ENCODE measurements around the gene RAN. TPM values are rescaled to one million over a fixed set of nuclear protein-coding genes. Genes with fewer than 3 reads are reported as not detected.

RAN gene
- total and polyA plus RNA-seq, 9 of the 15 experiments (the other 6 are each of a cell fraction or from before 2014, with no cell fraction given), result 1,687 to 3,820 (median 2,300) TPM

- in situ Hi-C loops (cut with MboI), result no loop called here
- TF ChIP-seq BACH1 (tag; IDR thresholded peaks at IDR 0.05) (no peak), SMARCC2 (IDR thresholded peaks at IDR 0.05; ENCODE audit: low read depth) (no peak), PTBP1 (IDR thresholded peaks at IDR 0.05; ENCODE audit: low read depth, low read length) (no peak), MTA1 (IDR thresholded peaks at IDR 0.05; ENCODE audit: borderline replicate concordance) (no peak), ZFX (CRISPR knock-in tag; IDR thresholded peaks at IDR 0.05) (0 out of 2 replicates have a peak, but pooled peaks have one; percentile 18), ZNF77 (CRISPR knock-in tag; IDR thresholded peaks at IDR 0.05) (no peak), IFI16 (CRISPR knock-in tag; IDR thresholded peaks at IDR 0.05) (no peak), SNIP1 (IDR thresholded peaks at IDR 0.05; ENCODE audit: low read depth) (no peak), KAT2B (IDR thresholded peaks at IDR 0.05; ENCODE audit: low read depth, low read length) (no peak), CREB3 (tag; conservative IDR thresholded peaks at IDR 0.05; ENCODE audit: low read depth) (no peak), HNRNPH1 (optimal IDR thresholded peaks at IDR 0.05; ENCODE audit: low read depth, low read length) (no peak), SNAPC5 (CRISPR knock-in tag; IDR thresholded peaks at IDR 0.05) (no peak), ZNF609 (CRISPR knock-in tag; IDR thresholded peaks at IDR 0.05; ENCODE audit: borderline replicate concordance) (no peak)
- TF ChIP-seq, protein P1, sequence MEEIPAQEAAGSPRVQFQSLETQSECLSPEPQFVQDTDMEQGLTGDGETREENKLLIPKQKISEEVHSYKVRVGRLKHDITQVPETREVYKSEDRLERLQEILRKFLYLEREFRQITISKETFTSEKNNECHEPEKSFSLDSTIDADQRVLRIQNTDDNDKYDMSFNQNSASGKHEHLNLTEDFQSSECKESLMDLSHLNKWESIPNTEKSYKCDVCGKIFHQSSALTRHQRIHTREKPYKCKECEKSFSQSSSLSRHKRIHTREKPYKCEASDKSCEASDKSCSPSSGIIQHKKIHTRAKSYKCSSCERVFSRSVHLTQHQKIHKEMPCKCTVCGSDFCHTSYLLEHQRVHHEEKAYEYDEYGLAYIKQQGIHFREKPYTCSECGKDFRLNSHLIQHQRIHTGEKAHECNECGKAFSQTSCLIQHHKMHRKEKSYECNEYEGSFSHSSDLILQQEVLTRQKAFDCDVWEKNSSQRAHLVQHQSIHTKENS (CRISPR knock-in tag; IDR thresholded peaks at IDR 0.05), result no peak
Measured at GRCh38 chr12:130872179-130873096, 572 bp downstream of the RAN start.

More at GRCh38 chr12:130872179-130873096, 572 bp downstream of the RAN start:
- peaks cover 7% of the 10 kb centered on the region; the same call in 1 of the 2 replicates for H4K20me1 ChIP-seq (replicated peaks; ENCODE audit: control insufficient read depth, insufficient read depth, low read length)
- ATAC-seq, result peak; percentile 23
- no peaks in the 10 kb centered on the region for H3K27me3 ChIP-seq (ENCODE audit: control insufficient read depth in 2 of 2, insufficient read depth in 2 of 2, low read length in 2 of 2)
- FAIRE-seq, result peak; percentile 66
- H3K79me2 ChIP-seq (ENCODE audit: control insufficient read depth, insufficient read depth, low read length), result peaks cover 51% of the 10 kb centered on the region
- peaks cover 50% of the 10 kb centered on the region for H3K36me3 ChIP-seq (ENCODE audit: control insufficient read depth, insufficient read depth, low read length)
- H3K9me1 ChIP-seq (ENCODE audit: control insufficient read depth, insufficient read depth, low read length), result no peaks in the 10 kb centered on the region
- peak overlapping the region; percentile 81 for H3K4me3 ChIP-seq
- intact Hi-C loops (cut with micrococcal nuclease), result no loop called here
- H3K9ac ChIP-seq (ENCODE audit: insufficient read depth in 1 of 2, low read depth in 2 of 2, low read length in 2 of 2), result peak overlapping the region; percentile 97 to 99
- ChIA-PET POLR2A (no interaction called here), CTCF (ENCODE audit: low intra/inter-chr PET ratio) (interaction anchor here (0.6 kb wide), 2 partner anchors 39 to 1011 kb away, joined by 3 read pairs; no protein-coding TSS in a partner anchor)
- H3K9me3 ChIP-seq (replicated peaks; ENCODE audit: control insufficient read depth, insufficient read depth, low read depth, low read length), result no peaks in the 10 kb centered on the region
- no peak overlapping the region for H2AFZ ChIP-seq (ENCODE audit: low read depth, low read length)
- peaks cover 32 to 35% of the 10 kb centered on the region in 2 experiments; a peak in 4 of 5 replicates for H3K4me1 ChIP-seq (replicated peaks in 1 of 2; ENCODE audit: control insufficient read depth in 2 of 2, insufficient read depth in 2 of 2, low read length in 2 of 2)
- peak overlapping the region; percentile 96 for H3K4me2 ChIP-seq (ENCODE audit: insufficient read depth, low read length)
- no TSS peak for BruUV-seq (replicated peaks)
- peak; percentile 52 to 88 (median 73) for DNase-seq (ENCODE audit: extremely low read depth in 1 of 4, low spot score in 3 of 4)
- H3K27ac ChIP-seq (ENCODE audit: extremely low read depth, low read depth, low read length), result peak overlapping the region; percentile 93
- 1% methylated on average over 37 of the region's 79 CpGs for WGBS (ENCODE audit: insufficient coverage, low coverage, missing lambda C conversion rate)

Data from K562 (cell line).